Upper lobe of right lung (tissue), 1 donor: ENCODE measurements around the gene ATP6V1C2. TPM values are rescaled to one million over a fixed set of nuclear protein-coding genes. Genes with fewer than 3 reads are reported as not detected.

ENCODE experiments used
- ATAC-seq: fragments of 200-7000 bp; cut with Tn5 transposase; one replicate; pipeline ENCODE4 v1.9.1; 2020; ENCODE audit warnings: mild to moderate bottlenecking, moderate library complexity
- DNase-seq: peaks from one replicate; pipeline ENCODE4 v3.0.0-alpha.2; 2020
- H3K27ac ChIP-seq: fragments of 200-600 bp; one replicate; pipeline ENCODE4 v1.8.0; 2022
- H3K27me3 ChIP-seq: fragments of 200-600 bp; one replicate; pipeline ENCODE4 v1.8.0; 2022; ENCODE audit warnings: mild to moderate bottlenecking
- H3K36me3 ChIP-seq: fragments of 200-600 bp; one replicate; pipeline ENCODE4 v1.8.0; 2022
- H3K4me1 ChIP-seq: fragments of 200-600 bp; one replicate; pipeline ENCODE4 v1.8.0; 2022
- H3K4me3 ChIP-seq: fragments of 200-600 bp; one replicate; pipeline ENCODE4 v1.8.0; 2022; ENCODE audit warnings: mild to moderate bottlenecking
- H3K9me3 ChIP-seq: fragments of 200-600 bp; one replicate; pipeline ENCODE4 v1.8.0; 2022
- CTCF ChIP-seq: fragments of 200-600 bp; IDR thresholded peaks from one replicate; pipeline ENCODE4 v1.8.0; 2022; ENCODE audit warnings: antibody characterized with exemption
- intact Hi-C: fragments of 100-400 bp; cut with DNase I; formaldehyde crosslinking; loops from one replicate; pipeline ENCODE4 v1.11.0; 2022
- total RNA-seq: library from RNA; stranded (reverse); fragmentation: NEBNext Ultra II Directional; extraction: Animal tissue kit (Norgen Biotek cat#: 25700); gene quantifications from one replicate; pipeline ENCODE4 v1.2.1, GENCODE V29; 2021
- donor health status: DM: no; HTN: yes; CAD: no; lungs with severe emphysema.

ATP6V1C2 gene
- total RNA-seq, 1 donor from 2014 or later = not detected

DNA sequence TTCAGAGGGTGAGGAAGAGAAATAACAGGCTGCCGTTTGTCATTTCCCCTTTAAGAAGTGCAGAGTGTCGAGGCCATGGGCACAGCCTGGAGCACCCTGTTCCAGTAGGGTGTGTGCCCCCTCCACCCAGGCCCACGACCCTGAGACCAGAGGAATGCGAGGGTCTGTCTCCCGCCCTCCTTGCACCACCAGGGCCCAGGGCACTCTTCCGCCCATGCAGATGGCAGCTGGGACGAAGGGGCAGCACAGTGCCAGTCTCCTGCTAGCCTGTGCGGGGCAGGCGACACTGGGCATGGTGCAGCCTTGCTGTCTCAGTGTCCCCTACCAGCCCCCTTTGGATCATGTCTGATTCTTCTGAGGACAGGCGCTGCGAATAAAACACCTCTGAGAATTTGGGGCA lies 106.9 kb downstream of the ATP6V1C2 start:
- Histone ChIP-seq H3K27ac (no peak overlapping the region), H3K9me3 (no peaks in the 10 kb centered on the region), H3K4me3 (no peak overlapping the region), H3K27me3 (peaks cover 30% of the 10 kb centered on the region), H3K36me3 (no peaks in the 10 kb centered on the region), H3K4me1 (no peaks in the 10 kb centered on the region)
- DNase-seq (no peak), ATAC-seq (no peak)
- TF ChIP-seq CTCF = no peak
- intact Hi-C loops = no loop called here

DNA sequence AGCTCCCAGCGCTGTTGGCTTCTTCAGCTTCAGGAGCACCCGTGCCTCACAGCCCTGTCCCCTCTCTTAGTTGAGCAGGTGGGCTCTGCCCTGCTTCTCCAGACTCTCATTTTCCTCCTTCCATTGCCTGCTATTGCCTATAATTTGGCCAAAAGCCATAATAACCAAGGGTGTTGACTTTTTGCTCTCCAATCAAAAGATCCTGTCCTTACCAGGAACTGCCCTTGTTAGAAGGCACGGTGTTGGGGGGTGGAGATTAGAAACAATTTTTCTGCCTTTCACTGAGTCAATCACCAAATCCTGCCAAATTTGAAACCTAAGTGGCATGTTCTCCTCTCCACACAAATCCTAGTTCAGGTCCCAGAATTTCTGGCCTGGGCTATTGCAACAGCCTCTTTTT lies 107.9 kb downstream of the ATP6V1C2 start:
- intact Hi-C loops = no loop called here
- DNase-seq (no peak), ATAC-seq (no peak)
- Histone ChIP-seq H3K36me3 (no peaks in the 10 kb centered on the region), H3K27ac (no peak overlapping the region), H3K27me3 (peaks cover 31% of the 10 kb centered on the region), H3K4me1 (no peaks in the 10 kb centered on the region), H3K4me3 (no peak overlapping the region), H3K9me3 (no peaks in the 10 kb centered on the region)
- no peak for TF ChIP-seq CTCF

- no peak overlapping the region for H3K4me3 ChIP-seq
- TF ChIP-seq CTCF = no peak
- no peaks in the 10 kb centered on the region for H3K36me3 ChIP-seq
- DNase-seq (no peak), ATAC-seq (no peak)
- intact Hi-C loops = loop anchor here (5.0 kb wide), 1 partner anchor 292 kb away; no protein-coding TSS in a partner anchor
- no peak overlapping the region for H3K27ac ChIP-seq
- no peaks in the 10 kb centered on the region for H3K9me3 ChIP-seq
- peaks cover 31% of the 10 kb centered on the region for H3K27me3 ChIP-seq
- H3K4me1 ChIP-seq = no peaks in the 10 kb centered on the region
Observed at GRCh38 chr2:10830203-10830602, 108.8 kb downstream of the ATP6V1C2 start.

GRCh38 chr2:10830641-10831399 lies 109.4 kb downstream of the ATP6V1C2 start:
- intact Hi-C loops = loop anchor here (5.0 kb wide), 1 partner anchor 291 kb away; no protein-coding TSS in a partner anchor
- ATAC-seq = no peak
- TF ChIP-seq CTCF = no peak
- H3K36me3 ChIP-seq = no peaks in the 10 kb centered on the region
- no peak overlapping the region for H3K27ac ChIP-seq
- no peak overlapping the region for H3K4me3 ChIP-seq
- peaks cover 32% of the 10 kb centered on the region for H3K27me3 ChIP-seq
- no peaks in the 10 kb centered on the region for H3K4me1 ChIP-seq
- H3K9me3 ChIP-seq = no peaks in the 10 kb centered on the region
- DNase-seq = no peak

DNA sequence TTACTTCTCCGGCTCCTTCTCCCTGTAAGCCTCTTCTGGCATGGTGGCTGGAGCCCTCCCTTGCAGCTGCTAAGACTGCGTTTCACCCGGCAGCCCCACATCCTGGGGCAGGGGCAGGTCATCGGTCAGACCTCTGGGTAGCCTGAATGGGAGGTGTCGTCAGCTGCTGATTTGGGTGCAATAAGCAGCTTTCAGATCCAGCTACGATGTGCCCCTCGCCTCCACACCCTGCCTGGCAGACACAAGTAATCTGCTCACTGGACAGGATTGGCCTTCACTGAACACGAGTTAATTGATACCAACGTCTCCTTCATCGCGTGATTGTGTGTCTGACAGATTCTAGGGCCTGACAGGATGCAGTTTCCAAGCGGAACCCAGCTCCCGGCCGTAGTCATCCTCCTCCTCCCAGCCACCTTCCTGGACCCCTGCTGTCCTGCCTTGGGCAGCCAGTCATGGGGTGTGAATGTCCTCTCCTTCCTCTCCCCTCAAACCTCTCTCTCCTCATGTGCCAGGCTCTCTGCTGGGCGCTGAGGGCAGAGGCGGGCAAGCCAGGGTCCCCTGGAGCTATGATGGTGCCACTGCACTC lies 110.1 kb downstream of the ATP6V1C2 start:
- intact Hi-C loops = loop anchor here (5.0 kb wide), 1 partner anchor 291 kb away; no protein-coding TSS in a partner anchor
- Histone ChIP-seq H3K27me3 (peaks cover 35% of the 10 kb centered on the region), H3K27ac (no peak overlapping the region), H3K4me1 (no peaks in the 10 kb centered on the region), H3K9me3 (no peaks in the 10 kb centered on the region), H3K36me3 (no peaks in the 10 kb centered on the region), H3K4me3 (no peak overlapping the region)
- DNase-seq = no peak
- no peak for ATAC-seq
- no peak for TF ChIP-seq CTCF
